ENCODE data around the gene IFNAR1.

- TF ChIP-seq EZH2phosphoT487 (IDR thresholded peaks at IDR 0.05; ENCODE audit: borderline replicate concordance) (no peak), CTCF (conservative IDR thresholded peaks at IDR 0.05; ENCODE audit: low read length) (no peak)
Observed at GRCh38 chr21:33355355-33355754, 30.6 kb downstream of the IFNAR1 start.

All from Loucy (cell line).